ENCODE results near the gene RC3H2.

The RC3H2 gene

DNA sequence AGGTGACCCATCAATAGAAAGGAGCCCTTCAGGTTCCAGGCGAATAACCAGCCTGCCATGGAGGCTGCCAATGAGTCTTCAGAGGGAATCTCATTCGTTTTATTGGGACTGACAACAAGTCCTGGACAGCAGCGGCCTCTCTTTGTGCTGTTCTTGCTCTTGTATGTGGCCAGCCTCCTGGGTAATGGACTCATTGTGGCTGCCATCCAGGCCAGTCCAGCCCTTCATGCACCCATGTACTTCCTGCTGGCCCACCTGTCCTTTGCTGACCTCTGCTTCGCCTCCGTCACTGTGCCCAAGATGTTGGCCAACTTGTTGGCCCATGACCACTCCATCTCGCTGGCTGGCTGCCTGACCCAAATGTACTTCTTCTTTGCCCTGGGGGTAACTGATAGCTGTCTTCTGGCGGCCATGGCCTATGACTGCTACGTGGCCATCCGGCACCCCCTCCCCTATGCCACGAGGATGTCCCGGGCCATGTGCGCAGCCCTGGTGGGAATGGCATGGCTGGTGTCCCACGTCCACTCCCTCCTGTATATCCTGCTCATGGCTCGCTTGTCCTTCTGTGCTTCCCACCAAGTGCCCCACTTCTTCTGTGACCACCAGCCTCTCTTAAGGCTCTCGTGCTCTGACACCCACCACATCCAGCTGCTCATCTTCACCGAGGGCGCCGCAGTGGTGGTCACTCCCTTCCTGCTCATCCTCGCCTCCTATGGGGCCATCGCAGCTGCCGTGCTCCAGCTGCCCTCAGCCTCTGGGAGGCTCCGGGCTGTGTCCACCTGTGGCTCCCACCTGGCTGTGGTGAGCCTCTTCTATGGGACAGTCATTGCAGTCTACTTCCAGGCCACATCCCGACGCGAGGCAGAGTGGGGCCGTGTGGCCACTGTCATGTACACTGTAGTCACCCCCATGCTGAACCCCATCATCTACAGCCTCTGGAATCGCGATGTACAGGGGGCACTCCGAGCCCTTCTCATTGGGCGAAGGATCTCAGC is 104.8 kb downstream of the RC3H2 start, which contains the start of gene OR1K1:
OR1K1 (plus strand) TSS at position 58 of the 995 bp plus-strand sequence; CDS start at position 58, 0 bp downstream.
- no peak for DNase-seq

- no peak for DNase-seq
Measured at GRCh38 chr9:122797316-122798063, 107.7 kb downstream of the RC3H2 start.

All from DMS79 (cell line).